NK-92 treated with Interleukin-12 subunit alpha and Interleukin-12 subunit beta, amount 100 ng/mL, for 24 hours (cell line): ENCODE data around the gene ASPM.
"Not testable (repeated sequence)": the region's sequence is repeated elsewhere in the genome, so short reads cannot be mapped to it uniquely, and the experiment has no call there.

Experiments used
- DNase-seq: peaks from one replicate; lab custom pipeline; 2025; lab: John Stamatoyannopoulos, UW

ASPM gene

DNA sequence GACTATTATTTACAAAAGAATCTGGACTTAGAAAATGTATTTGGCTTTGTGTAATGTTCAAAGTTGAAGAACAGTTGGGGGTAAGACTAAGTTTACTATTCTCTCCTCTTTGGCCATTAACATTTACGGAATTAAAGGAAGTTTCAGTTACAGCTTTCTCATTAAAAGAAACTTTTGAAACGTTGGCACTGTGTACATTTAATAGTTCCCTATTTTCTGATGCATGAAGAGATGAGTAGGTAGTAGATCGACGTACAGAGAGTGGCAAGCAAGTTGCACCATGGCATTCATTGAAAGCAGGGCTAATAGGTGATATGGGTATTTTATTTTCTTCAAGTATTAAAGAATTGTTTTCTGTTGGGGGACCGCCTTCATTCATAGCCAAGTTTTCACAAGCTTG is 3.2 kb downstream of the ASPM start:
- no peak for DNase-seq

DNA sequence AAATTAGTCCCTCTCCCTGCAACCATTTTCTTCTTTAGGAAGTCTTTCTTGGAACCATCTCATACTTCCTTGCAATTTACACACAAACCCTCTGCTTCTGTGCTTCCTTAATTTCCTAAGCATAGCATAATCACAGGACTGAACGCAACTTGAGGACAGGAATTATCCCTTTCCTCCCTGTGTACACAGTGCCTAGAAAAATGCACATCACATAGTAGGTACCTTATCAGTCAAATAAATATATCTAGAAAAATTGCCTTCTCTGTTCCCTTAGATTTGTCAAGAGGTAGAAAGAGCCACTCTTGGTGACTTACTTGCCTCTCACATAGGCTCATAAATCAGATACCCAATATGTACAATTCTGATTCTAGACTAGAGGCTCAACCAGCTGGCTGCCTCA is 4.9 kb downstream of the ASPM start:
- no peak for DNase-seq

DNA sequence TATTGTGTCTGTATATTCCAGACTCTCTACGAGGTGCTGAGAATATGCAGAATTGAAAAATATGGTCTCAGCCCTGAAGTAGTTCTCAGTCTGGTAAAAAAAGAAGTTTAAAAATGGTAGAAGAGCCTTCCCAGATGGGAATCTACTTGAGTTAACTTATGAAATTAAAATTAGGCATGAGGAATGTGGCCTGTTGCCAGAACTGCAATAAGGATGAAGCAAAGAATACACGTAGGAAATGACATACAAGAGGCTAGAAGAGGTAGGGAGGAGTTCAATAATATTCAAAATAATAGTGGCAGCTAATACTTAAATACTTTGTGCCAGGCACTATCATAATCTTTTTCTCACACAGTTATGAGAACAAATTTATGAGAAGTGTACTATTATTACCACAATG is 6.3 kb downstream of the ASPM start:
- no peak for DNase-seq

DNA sequence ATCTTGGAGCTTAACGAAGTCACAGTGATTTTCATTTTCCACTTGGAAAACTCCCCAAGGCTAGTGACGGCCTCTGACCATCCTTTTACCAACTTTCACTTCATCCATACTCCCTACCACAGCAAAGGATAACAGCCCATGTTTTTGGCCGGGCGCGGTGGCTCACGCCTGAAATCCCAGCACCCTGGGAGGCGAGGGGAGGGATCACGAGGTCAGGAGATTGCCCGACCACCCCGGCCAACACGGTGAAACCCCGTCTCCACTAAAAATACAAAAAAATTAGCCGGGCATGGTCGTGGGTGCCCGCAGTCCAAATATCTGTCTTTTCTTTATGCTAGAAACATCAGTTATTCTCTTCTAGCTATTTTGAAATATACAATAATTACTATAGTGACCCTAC is 7.3 kb downstream of the ASPM start:
- no peak for DNase-seq

DNA sequence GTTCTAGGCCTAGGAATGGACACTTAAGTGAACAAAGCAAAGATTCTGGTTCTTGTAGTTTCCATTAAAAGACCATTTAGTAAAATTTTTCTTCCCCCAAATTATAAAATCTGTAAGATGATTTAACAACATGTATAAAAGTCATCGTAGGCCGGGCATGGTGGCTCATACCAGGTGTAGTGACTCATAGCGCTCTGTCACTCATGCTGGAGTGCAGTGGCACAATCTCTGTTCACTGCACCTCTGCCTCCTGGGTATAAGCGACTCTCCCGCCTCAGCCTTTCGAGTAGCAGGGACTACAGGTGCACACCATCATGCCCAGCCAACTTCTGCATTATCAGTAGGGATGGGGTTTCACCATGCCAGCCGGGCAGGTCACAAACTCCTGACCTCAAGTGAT is 9.1 kb downstream of the ASPM start:
- no peak for DNase-seq

DNA sequence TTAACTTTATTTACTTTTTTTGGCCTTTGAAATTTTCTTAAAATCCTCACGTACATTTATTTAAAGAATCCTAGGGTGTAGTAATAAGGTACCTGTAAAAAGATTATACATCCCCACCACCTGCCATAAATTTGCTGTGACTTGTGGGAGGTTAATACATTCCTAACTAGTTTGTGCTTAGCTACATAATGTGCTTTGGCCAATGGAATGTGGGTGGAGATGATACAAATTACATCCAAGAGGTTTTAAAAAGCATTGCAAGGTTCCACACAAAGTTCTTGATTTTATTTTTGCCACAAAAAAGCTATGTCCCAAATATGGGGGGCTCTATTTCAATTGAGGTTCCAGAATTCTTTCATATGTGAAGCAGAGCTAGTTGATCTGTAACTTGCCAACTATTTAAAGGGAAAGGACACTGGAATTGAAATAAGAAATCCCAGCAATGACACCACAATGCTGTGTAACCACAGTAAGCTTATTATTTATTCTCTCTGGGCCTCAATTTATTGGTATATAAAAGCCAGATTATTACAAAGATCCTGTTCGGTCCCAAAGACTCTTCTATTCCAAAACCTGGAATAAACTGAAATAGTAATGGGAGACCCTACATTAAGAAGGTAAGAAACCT is 15.7 kb downstream of the ASPM start:
- no peak for DNase-seq

DNA sequence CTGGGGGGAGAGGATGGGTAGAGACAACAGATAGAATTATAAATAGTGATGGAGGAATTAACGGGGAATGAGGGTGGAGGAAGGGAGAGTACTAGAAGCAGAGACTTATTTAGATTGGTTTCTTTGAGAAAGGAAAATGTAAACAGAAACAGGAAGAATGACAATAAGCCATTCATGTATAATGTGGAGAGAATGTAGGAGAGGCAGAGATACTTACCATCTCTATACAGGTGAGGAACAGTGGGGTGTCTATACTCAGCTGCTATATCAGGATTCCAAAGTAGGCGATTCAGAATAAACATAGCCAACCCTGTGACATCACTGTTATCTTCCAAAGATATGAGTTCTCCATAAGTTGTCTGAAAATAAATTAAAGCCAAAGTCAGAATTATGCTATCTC is 16.8 kb downstream of the ASPM start:
- DNase-seq, result no peak

DNA sequence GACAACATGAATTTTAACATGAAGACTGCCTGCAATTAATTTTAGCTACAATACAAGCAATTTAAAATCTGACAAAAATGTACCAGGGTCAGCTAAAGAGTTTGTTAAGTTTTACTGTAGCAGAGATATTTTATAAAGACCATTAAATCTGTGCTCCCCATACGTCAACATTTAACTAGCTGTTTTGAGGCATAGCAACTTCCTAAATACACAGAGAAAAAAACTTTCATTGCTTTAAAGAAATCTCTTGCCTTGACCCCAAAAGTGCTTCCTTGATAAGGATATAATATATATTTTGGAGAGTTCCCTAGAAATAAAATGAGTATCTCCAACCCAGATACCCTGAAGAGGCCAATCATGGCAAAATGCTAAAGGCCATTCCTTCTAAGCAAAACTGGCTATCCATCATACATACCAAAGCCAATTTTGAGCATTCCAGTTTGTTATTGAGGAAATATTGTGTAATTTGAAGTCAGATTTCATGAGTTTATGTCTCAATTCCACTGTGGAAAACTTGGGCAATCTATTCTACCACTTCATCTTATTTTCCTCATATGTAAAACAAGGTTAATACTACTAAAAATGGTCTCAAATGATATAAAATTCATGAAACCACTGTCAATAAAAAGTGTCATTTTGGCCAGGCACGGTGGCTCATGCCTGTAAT is 19.1 kb downstream of the ASPM start:
- no peak for DNase-seq

DNA sequence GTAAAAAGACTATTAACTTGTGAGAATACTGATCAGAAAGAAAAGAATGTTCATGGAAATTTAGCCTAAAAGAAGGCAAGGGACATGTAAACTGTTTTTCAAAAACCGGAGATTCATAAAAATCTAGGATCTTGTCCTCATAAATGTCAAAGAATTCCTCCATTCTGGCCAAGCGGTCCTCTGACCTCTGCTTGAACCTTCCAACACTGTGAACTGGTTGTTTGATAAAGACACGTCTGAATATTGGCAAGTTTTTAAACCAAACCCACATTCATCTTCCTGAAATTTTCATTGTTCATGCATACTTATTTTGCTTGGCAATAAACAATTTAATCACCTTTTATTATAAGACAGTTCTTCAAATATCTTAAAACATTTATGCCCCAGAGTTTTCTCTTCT is 19.8 kb downstream of the ASPM start:
- DNase-seq, result no peak

DNA sequence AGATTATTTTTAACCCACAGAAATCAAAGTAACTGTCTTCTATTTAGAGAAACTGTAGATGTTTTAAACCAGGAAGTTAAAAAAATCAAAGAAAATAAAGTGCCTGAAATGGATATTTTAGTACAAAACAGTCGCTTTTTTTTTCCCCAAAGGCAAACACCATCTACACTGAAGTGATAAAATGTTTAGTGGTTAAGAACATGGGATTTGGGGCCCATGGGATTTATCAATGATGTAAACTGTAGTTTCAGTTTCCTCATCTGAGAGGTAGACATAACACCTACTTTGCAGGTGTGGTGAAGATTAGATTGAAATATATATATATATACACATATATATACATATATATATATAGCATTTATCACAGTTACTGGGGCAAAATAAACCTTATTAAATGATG is 22.1 kb downstream of the ASPM start:
- DNase-seq, result no peak

DNA sequence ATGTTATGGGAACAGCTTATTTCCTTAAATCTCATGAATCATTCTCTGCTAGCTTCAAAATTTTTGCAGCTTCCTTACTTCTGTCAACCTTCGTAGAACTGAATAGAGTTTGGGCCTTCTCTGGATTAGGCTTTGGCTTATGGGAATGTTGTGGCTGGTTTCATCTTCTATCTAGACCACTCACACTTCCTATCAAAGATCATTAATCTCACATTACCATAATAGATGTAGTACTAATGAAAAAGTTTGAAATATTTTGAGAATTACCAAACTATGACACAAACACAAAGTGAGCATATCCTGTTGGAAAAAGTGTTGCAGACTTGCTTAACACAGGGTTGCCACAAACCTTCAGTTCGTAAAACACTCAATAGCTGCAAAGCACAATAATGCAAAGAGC is 30.3 kb downstream of the ASPM start:
- DNase-seq, result no peak

DNA sequence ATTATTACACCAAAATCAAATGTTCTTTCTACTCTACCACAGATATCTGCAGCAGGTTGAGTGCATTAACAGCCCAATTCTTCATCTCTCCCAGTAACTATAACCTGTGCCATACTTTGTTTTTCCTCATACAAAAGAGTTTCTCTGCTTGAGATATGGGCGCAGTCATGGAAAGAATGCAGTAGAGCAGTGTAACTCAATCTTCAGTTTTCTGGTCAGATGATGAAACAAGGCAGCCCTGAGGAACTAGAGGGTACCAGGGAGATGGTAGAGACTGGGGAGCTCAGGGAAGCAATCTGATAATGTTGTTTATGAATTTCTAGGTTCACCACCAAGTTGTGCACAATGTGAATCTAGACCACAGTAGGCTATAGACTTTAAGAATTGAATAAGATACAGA is 39.6 kb downstream of the ASPM start:
- no peak for DNase-seq

DNA sequence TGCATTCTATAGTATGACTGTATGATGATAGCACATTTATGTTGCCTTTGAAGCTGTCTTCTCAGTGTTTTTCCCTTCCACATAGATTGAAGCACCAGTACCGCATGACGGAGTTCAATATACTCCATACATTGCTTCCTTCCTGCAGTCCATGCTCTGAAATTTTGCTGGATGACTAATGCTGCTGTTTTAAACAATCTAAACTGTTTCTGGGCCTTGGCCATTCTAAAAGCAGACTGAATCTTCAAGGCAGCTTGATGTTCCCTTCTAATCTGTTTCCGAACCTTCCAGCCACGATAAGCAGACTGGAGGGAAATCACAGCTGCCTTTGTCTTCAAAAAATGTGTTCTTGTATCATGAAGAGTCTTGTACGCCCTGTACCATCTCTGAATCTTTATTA is 43.2 kb downstream of the ASPM start:
- no peak for DNase-seq

DNA sequence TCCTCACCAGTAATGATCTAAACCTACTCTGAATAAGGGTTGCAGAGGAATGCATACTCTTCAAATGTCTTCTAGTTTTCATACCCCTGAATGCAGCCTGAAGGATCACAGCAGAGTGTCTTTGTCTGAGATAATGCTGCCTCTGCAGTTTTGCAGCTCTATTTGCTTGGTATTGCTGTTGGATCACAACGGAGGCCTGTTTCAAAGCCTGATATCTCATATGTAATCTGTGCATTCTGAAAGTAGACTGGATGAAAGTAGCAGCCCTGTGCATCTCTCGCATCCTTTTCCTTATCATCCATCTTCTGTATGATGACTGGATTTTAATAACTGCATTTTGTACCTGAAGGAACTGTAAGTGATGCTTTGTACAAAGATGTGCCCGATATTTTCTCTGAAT is 44.5 kb downstream of the ASPM start:
- no peak for DNase-seq

DNA sequence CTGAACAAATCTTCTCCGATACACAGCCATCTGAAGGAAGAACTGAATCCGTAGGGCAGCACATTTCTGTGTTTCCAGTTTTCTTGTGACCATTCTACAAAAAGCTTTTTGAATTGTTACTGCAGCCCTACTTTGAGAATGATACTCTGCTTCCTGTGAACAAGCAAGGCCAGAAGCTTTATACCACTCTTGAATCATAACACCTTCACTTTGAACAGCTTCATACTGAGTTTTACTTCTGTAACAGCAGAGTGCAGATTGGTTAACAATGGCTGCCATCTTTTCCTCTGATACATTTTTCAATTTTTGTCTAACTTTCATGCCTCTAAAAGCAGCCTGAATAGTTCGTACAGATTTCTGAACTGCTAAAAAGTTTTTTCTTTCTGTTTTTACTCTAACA is 45.8 kb downstream of the ASPM start:
- no peak for DNase-seq

DNA sequence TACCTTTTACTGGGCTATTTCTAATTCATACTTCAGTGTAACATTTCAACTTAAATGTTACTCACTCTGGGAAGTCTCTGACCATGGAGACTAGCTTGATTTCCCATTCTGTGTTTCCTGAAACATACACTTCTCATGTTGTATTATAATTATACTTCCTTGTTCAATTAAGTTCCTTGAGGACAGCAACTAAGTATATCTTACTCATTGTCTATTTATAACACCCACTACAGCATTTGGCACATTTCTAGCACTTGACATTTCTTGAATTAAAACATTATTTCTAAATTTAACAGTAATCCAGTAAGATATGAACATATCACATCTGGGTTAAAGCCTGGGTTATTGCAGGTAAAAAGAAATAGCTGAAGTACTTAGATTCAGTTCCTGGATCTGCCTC is 47.0 kb downstream of the ASPM start:
- no peak for DNase-seq

DNA sequence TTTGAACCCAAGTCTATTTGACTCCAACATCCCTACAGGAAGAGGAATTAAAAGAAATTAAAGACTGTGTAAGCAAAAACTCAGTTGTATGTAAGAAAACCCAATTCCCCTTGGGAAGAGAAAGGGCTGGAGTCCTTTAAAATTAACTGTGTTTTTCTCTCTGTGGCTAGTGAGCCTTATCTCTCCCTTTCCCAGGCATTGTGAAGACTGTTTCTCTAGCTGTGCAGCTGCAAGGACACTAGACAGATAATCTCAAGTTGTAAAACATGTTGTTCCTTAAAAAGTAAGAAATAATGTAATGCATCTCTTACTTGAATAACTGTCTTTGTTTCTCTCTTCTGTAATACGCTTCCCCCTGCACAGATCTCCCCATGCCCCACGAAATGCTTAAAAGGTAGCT is 49.5 kb downstream of the ASPM start:
- not testable (repeated sequence) for DNase-seq

DNA sequence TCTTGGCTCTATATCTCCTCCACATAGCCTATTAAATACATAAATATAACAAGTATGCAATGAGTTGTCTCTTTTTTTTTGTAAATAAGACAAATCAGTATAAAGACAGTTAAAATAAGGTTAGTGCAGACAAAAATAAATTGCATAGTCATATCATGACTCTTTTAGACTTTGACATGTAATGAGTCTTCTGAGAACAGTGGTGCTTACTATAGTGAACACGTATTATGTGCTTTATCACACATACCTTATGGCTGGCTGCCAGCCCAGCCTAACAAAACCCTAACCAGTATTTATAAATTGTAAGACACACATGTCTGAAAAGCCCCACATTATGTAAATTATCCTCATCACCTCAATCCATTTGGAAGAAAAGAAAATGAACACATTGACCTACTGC is 50.3 kb downstream of the ASPM start:
- DNase-seq, result no peak

DNA sequence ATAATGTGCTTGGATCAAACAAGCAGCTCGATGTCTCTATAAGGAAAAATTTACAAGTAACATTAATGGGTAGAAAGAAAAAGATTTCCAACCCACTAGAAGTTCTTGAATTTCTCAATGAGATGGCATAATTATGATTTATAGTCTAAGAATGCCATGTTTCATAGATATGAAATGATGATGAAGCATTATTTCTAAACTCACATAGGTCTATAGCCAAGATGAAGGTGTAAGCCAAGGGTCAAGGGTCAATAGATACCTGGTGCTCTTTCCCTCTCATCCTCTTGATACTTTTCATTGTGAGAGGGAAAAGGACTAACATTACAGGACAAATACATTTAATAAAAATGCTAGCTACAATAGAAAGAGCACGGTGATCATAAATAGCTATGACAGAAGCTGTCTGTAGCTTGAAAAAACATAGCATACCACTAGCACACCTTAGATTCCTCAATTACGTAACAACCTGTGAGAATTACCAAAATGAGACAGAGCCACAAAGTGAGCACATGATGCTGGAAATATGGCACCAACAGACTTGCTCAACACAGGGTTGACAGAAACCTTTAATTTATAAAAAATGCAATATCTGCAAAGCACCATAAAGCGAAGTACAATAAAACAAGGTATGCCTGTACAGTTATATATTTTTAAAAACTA is 53.1 kb downstream of the ASPM start:
- DNase-seq, result no peak

DNA sequence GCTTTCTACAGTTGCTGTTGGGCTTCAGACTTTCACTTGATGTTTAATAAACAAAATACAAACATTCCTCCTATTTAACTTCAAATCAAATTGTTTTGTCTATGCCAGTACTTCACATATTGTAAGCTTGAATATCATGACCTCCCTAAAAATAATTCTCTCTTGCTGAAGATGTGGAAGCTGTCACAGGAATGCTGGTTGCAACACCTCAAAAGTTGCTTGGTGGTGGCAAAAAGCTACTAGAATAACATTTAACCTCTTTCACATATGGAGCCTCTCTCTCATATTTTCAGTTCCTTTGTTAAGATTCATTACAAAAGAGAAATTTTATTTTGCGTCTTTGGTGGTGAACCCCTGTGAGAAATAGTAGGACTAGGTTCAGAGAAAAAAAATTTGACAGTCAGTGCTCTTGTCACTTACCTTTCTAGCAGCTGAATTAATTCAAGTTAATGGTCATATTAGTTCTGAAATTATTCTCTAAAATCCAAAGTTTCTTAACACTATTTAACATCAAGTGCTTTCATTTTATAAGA is 53.9 kb downstream of the ASPM start:
- DNase-seq, result no peak

DNA sequence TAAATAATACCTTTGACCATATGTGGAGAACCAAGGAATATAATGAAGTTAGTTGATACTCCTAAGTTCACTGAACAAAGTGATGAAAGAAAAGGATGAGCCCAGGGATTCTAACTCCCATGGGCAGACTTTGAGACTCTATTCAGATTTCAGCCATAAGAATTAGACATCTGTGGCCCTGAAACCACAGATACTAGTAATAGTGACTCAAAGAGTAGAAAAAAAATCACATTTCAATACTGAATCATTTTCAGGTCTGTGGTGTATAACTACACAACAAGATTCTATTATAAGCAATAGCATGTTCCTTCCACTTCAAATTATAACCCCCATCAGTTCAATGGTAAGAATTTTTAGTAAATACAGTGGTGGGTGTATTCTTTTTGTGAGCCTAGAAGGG is 63.0 kb downstream of the ASPM start:
- DNase-seq, result no peak

DNA sequence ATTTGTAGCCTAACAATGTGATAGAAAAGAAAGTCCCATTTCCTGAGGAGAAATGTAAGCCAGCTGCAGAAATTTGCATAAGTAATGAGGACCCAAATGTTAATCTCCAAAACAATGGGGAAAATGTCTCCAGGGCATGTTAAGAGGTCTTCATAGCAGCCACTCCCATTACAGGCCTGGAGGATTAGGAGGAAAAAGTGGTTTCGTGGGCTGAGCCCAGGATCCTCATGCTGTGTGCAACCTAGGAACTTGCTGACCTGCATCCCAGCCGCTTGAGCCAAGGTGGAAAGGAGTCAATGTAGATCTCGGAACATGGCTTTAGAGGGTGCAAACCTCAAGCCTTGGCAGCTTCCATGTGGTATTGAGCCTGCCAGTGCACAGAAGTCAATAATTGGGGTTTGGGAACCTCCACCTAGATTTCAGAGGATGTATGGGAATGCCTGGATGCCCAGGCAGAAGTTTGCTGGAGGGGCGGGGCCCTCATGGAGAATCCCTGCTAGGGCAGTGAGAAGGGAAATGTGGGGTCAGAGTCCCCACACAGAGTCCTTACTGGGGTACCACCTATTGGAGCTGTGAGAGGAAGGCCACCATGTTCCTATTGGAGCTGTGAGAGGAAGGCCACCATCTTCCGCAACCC is 65.2 kb downstream of the ASPM start:
- no peak for DNase-seq

DNA sequence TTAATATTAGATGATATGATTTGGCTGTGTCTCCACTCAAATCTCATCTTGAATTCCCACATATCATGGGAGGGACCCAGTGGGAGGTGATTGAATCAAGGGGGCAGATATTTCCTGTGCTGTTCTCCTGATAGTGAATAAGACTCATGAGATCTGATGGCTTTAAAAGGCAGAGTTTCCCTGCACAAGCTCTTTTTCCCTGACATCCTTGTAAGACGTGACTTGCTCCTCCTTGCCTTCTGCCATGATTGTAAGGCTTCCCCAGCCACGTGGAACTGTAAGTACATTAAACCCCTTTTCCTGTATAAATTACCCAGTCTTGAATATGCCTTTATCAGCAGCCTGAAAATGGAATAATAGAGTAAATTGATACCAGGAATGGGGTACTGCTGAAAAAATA is 66.1 kb downstream of the ASPM start:
- no peak for DNase-seq
